DOHH2 (cell line): Measurements from ENCODE around the gene TCIRG1.

Source experiments
- H3F3A ChIP-seq: fragments of 200-600 bp; sonication (generic), shearing (Covaris generic); 2 replicates; pipeline ENCODE4 v1.6.0; 2016; ENCODE audit warnings: antibody characterized with exemption, mild to moderate bottlenecking; ENCODE audit not compliant: control insufficient read depth, insufficient read depth
- H3K27ac ChIP-seq: fragments of 200-600 bp; sonication (generic); 2 replicates; pipeline ENCODE4 v1.5.1; 2014; ENCODE audit warnings: low read depth, mild to moderate bottlenecking, low read length, moderate library complexity
- H3K27me3 ChIP-seq: fragments of 200-600 bp; sonication (generic); 2 replicates; pipeline ENCODE4 v1.6.1; 2014; ENCODE audit warnings: mild to moderate bottlenecking, low read length, mixed read lengths; ENCODE audit not compliant: control insufficient read depth
- H3K36me3 ChIP-seq: fragments of 200-600 bp; sonication (generic); 2 replicates; pipeline ENCODE4 v1.6.1; 2014; ENCODE audit warnings: mild to moderate bottlenecking, low read length, moderate library complexity, mixed read lengths; ENCODE audit not compliant: control insufficient read depth
- H3K4me1 ChIP-seq: fragments of 200-600 bp; sonication (generic); 2 replicates; pipeline ENCODE4 v1.6.1; 2014; ENCODE audit warnings: mild to moderate bottlenecking, low read length, mixed read lengths; ENCODE audit not compliant: control insufficient read depth
- H3K4me2 ChIP-seq: fragments of 200-600 bp; sonication (generic); 2 replicates; pipeline ENCODE4 v1.6.0; 2014; ENCODE audit warnings: mild to moderate bottlenecking, low read length, moderate library complexity
- H3K4me3 ChIP-seq: fragments of 200-600 bp; sonication (generic); 2 replicates; pipeline ENCODE4 v1.5.1; 2014; ENCODE audit warnings: mild to moderate bottlenecking, low read length, mixed read lengths
- H3K79me2 ChIP-seq: fragments of 200-600 bp; sonication (generic); 2 replicates; pipeline ENCODE4 v1.6.1; 2014; ENCODE audit warnings: mild to moderate bottlenecking, low read length, mixed read lengths; ENCODE audit not compliant: control insufficient read depth
- H3K9me2 ChIP-seq: fragments of 200-600 bp; sonication (generic); replicated peaks from 2 replicates; pipeline ENCODE4 v1.6.1; 2014; ENCODE audit warnings: mild to moderate bottlenecking, low read length, mixed read lengths; ENCODE audit not compliant: control insufficient read depth
- H3K9me3 ChIP-seq: fragments of 200-600 bp; sonication (generic); 2 replicates; pipeline ENCODE4 v1.6.1; 2014; ENCODE audit warnings: antibody characterized with exemption, low read length, mixed read lengths; ENCODE audit not compliant: control insufficient read depth, insufficient read depth
- H4K20me1 ChIP-seq: fragments of 200-600 bp; sonication (generic); 2 replicates; pipeline ENCODE4 v1.6.0; 2014; ENCODE audit warnings: low read depth, mild to moderate bottlenecking, antibody characterized with exemption, low read length, moderate library complexity; ENCODE audit not compliant: control insufficient read depth, insufficient read depth
- EZH2phosphoT487 ChIP-seq: fragments of 200-600 bp; sonication (generic); IDR thresholded peaks from 2 replicates; pipeline ENCODE4 v1.6.1; 2017; ENCODE audit warnings: borderline replicate concordance, mild to moderate bottlenecking, antibody characterized with exemption, low read length, moderate library complexity, mixed read lengths
- TF ChIP-seq, protein P1 (sequence below): fragments of 200-600 bp; sonication (generic); IDR thresholded peaks from one replicate; pipeline ENCODE4 v1.5.1; 2014; ENCODE audit warnings: antibody characterized with exemption, mild to moderate bottlenecking, low read depth, low read length; ENCODE audit not compliant: poor library complexity, severe bottlenecking

Gene TCIRG1

GRCh38 chr11:68002938-68003845, 35.6 kb upstream of the TCIRG1 start:
- Histone ChIP-seq H3K4me2 (peak overlapping the region; percentile 96), H3K27me3 (no peaks in the 10 kb centered on the region), H3K9me3 (no peaks in the 10 kb centered on the region), H3K9me2 (no peaks in the 10 kb centered on the region), H3K27ac (peak overlapping the region; percentile 91), H3K4me3 (peak overlapping the region; percentile 86), H4K20me1 (no peaks in the 10 kb centered on the region), H3K79me2 (peaks cover 13% of the 10 kb centered on the region), H3K36me3 (peaks cover 38% of the 10 kb centered on the region), H3K4me1 (peaks cover 31% of the 10 kb centered on the region), H3F3A (peaks cover 9% of the 10 kb centered on the region)
- TF ChIP-seq, protein P1, sequence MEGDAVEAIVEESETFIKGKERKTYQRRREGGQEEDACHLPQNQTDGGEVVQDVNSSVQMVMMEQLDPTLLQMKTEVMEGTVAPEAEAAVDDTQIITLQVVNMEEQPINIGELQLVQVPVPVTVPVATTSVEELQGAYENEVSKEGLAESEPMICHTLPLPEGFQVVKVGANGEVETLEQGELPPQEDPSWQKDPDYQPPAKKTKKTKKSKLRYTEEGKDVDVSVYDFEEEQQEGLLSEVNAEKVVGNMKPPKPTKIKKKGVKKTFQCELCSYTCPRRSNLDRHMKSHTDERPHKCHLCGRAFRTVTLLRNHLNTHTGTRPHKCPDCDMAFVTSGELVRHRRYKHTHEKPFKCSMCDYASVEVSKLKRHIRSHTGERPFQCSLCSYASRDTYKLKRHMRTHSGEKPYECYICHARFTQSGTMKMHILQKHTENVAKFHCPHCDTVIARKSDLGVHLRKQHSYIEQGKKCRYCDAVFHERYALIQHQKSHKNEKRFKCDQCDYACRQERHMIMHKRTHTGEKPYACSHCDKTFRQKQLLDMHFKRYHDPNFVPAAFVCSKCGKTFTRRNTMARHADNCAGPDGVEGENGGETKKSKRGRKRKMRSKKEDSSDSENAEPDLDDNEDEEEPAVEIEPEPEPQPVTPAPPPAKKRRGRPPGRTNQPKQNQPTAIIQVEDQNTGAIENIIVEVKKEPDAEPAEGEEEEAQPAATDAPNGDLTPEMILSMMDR = no peak
- TF ChIP-seq EZH2phosphoT487 = no peak

GRCh38 chr11:68003846-68004550, 34.8 kb upstream of the TCIRG1 start, which contains the start of gene UNC93B1:
UNC93B1 (minus strand) TSS chr11:68004097; CDS start chr11:68004043, 54 bp downstream.
- H3K9me2 ChIP-seq = no peaks in the 10 kb centered on the region
- peaks cover 9% of the 10 kb centered on the region for H3F3A ChIP-seq
- H3K79me2 ChIP-seq = peaks cover 13% of the 10 kb centered on the region
- H3K9me3 ChIP-seq = no peaks in the 10 kb centered on the region
- peaks cover 30% of the 10 kb centered on the region for H3K36me3 ChIP-seq
- H3K27me3 ChIP-seq = no peaks in the 10 kb centered on the region
- peaks cover 39% of the 10 kb centered on the region for H3K4me1 ChIP-seq
- peak within 1 kb of the TSS; percentile 91 for H3K27ac ChIP-seq
- TF ChIP-seq, protein P1 = no peak
- no peak for TF ChIP-seq EZH2phosphoT487
- peak within 1 kb of the TSS; percentile 96 for H3K4me2 ChIP-seq
- no peaks in the 10 kb centered on the region for H4K20me1 ChIP-seq
- peak within 1 kb of the TSS; percentile 86 for H3K4me3 ChIP-seq

DNA sequence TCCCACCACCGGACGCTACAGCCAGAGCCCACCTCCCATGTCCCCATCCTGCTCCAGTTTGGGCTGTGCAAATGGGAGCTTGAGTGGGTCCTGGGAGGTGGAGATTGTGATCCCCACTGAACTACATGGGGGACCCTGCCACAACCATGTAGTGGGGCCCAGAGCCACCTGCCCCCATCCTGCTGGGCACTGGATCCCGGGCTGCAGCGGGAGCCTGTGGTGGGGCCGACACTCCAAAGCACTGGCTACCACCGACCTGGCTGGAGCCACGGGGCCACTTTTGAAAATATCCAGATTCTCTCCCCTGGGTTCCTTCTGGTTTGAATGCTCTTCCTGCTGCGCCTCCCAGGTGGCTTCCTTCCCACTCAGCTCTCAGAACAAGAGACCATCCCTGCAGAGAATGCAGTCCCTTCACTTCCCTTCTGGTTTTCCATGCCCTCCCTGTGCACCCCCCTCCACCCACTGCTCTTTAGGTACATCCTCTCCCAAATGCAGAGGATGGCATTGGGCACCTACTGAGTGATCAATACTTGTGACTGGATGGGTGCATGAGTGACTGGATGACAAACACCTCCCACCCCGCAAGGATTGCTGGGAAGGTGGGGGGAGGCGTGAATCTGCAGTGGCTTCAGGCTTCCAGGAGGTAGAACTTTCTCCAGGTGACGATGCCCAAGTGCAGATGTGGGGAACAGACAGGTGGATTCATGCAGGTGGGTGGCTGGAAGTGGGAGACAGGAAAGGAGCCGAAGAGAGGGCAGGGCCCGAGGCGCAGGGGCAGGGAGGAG, 34.1 kb upstream of the TCIRG1 start:
- Histone ChIP-seq H3K4me3 (peak overlapping the region; percentile 86), H3K9me3 (no peaks in the 10 kb centered on the region), H3K36me3 (peaks cover 24% of the 10 kb centered on the region), H4K20me1 (no peaks in the 10 kb centered on the region), H3K9me2 (no peaks in the 10 kb centered on the region), H3K79me2 (peaks cover 13% of the 10 kb centered on the region), H3K4me1 (peaks cover 47% of the 10 kb centered on the region), H3F3A (peaks cover 11% of the 10 kb centered on the region), H3K27me3 (no peaks in the 10 kb centered on the region), H3K27ac (peak overlapping the region; percentile 91), H3K4me2 (peak overlapping the region; percentile 96)
- TF ChIP-seq, protein P1 = no peak
- TF ChIP-seq EZH2phosphoT487 = no peak
